ENCODE measurements around the gene ETV6. TPM values are rescaled to one million over a fixed set of nuclear protein-coding genes. Genes with fewer than 3 reads are reported as not detected.

ETV6 gene
- total RNA-seq, 1 experiment from 2014 or later: 14.1 TPM

DNA sequence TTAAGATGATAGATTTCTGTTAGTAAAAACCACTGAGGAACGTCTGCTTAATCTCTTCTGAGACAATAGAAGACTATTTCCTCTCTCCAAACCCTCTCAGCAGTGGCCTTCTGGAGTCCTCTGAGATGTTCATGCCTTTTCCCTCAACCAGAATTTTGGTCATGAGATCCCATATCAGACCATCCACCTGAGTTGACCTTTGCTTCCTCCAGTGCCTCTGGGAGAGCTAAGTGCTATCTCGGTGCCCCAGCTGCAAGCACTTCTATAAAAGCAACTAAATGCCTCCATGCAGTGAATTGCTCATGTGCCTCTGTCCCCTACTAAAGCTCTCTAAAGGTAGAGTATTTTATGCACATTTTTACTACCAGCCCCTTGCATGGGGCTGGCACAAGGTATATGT is 248.4 kb downstream of the ETV6 start:
- intact Hi-C loops (cut with micrococcal nuclease): loop anchor here (10.0 kb wide), 1 partner anchor 313 kb away; no protein-coding TSS in a partner anchor
- ATAC-seq: no peak
- no TSS peak for BruUV-seq (replicated peaks)
- ChIA-PET CTCF (no interaction called here), POLR2A (no interaction called here), RAD21 (ENCODE audit: low non-redundant PET in 1 of 2, low total read pairs in 2 of 2, uncharacterized antibody in 2 of 2, unreplicated experiment in 2 of 2) (no interaction called here)
- Histone ChIP-seq H3K4me2 (ENCODE audit: low read length) (no peak overlapping the region), H3K4me1 (ENCODE audit: control insufficient read depth in 1 of 2, insufficient read depth in 2 of 2, low read length in 2 of 2) (no peaks in the 10 kb centered on the region), H3K4me3 (replicated peaks in 1 of 2; ENCODE audit: low read depth in 1 of 2, low read length in 2 of 2) (no peak overlapping the region), H3K36me3 (ENCODE audit: control insufficient read depth in 1 of 2, insufficient read depth in 2 of 2, low read length in 2 of 2) (no peaks in the 10 kb centered on the region), H3K27ac (ENCODE audit: low read depth, low read length) (no peak overlapping the region), H4K20me1 (ENCODE audit: insufficient read depth) (no peaks in the 10 kb centered on the region), H3K9me2 (ENCODE audit: insufficient read depth) (no peaks in the 10 kb centered on the region), H2AFZ (ENCODE audit: low read depth, low read length, poor library complexity, severe bottlenecking) (no peak overlapping the region), H3K79me2 (ENCODE audit: insufficient read depth, low read length) (no peaks in the 10 kb centered on the region), H3K27me3 (ENCODE audit: insufficient read depth, low read length) (no peaks in the 10 kb centered on the region), H3K9ac (ENCODE audit: low read length) (no peak overlapping the region), H3K9me3 (ENCODE audit: control insufficient read depth in 1 of 2, insufficient read depth in 1 of 2, low read depth in 1 of 2, low read length in 2 of 2) (no peaks in the 10 kb centered on the region)
- no peak for TF ChIP-seq CEBPB (IDR thresholded peaks at IDR 0.05; ENCODE audit: low read depth)
- no peak for TF ChIP-seq CBX3 (IDR thresholded peaks at IDR 0.05; ENCODE audit: low read depth)
- no peak for TF ChIP-seq EGR1 (IDR thresholded peaks at IDR 0.05; ENCODE audit: low read depth)
- TF ChIP-seq ELF1 (IDR thresholded peaks at IDR 0.05; ENCODE audit: borderline replicate concordance, low read depth): no peak
- no peak for TF ChIP-seq SIN3A (IDR thresholded peaks at IDR 0.05; ENCODE audit: low read depth)
- TF ChIP-seq RAD21 (IDR thresholded peaks at IDR 0.05; ENCODE audit: low read depth): no peak
- TF ChIP-seq YY1 (IDR thresholded peaks at IDR 0.05; ENCODE audit: extremely low read depth, insufficient replicate concordance, low read depth, low read length): no peak
- no peak for TF ChIP-seq FOSL1 (IDR thresholded peaks at IDR 0.05; ENCODE audit: low read depth)
- no peak for TF ChIP-seq ZFX (IDR thresholded peaks at IDR 0.05)
- no peak for TF ChIP-seq POLR2A (IDR thresholded peaks at IDR 0.05; ENCODE audit: borderline replicate concordance, extremely low read depth, insufficient read depth, insufficient read length)
- TF ChIP-seq ZNF274 (IDR thresholded peaks at IDR 0.05; ENCODE audit: low read depth, low read length): no peak
- TF ChIP-seq EZH2phosphoT487 (IDR thresholded peaks at IDR 0.05; ENCODE audit: borderline replicate concordance): no peak
- TF ChIP-seq TCF7L2 (IDR thresholded peaks at IDR 0.05; ENCODE audit: borderline replicate concordance, extremely low read depth, insufficient read depth, insufficient read length): no peak
- no peak for DNase-seq (ENCODE audit: low read depth, low spot score)
